ENCODE data around the gene BLOC1S1. TPM values are rescaled to one million over a fixed set of nuclear protein-coding genes. Genes with fewer than 3 reads are reported as not detected.
A peak's percentile ranks its signal among the peaks of the same experiment; 100 is the strongest.

The BLOC1S1 gene
- total RNA-seq, 4 donors from 2014 or later = 72.6 to 332 (median 248) TPM

DNA sequence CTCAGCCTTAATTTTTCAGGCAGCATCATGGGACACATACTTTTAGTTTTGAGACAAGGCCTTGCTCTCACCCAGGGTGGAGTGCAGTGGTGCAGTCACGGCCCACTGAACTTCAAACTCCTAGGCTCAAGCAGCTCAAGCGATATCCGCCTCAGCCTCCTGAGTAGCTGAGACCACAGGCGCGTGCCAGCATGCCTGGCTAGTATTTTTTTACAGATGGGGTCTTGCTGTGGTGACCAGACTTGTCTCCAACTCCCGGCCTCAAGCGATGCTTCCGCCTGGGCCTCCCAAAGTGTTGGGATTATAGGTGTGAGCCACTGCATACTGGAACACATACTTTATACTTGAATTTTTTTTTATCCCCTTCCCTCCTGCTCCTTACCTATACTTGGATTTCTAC is 7.1 kb downstream of the BLOC1S1 start:
- no peak overlapping the region for H3K4me3 ChIP-seq
- H3K4me1 ChIP-seq = peaks cover 10 to 86% (median 18%) of the 10 kb centered on the region in 4 donors
- H3K27ac ChIP-seq = no peak overlapping the region
- TF ChIP-seq POLR2A (IDR thresholded peaks at IDR 0.05) = no peak
- TF ChIP-seq, protein P1, sequence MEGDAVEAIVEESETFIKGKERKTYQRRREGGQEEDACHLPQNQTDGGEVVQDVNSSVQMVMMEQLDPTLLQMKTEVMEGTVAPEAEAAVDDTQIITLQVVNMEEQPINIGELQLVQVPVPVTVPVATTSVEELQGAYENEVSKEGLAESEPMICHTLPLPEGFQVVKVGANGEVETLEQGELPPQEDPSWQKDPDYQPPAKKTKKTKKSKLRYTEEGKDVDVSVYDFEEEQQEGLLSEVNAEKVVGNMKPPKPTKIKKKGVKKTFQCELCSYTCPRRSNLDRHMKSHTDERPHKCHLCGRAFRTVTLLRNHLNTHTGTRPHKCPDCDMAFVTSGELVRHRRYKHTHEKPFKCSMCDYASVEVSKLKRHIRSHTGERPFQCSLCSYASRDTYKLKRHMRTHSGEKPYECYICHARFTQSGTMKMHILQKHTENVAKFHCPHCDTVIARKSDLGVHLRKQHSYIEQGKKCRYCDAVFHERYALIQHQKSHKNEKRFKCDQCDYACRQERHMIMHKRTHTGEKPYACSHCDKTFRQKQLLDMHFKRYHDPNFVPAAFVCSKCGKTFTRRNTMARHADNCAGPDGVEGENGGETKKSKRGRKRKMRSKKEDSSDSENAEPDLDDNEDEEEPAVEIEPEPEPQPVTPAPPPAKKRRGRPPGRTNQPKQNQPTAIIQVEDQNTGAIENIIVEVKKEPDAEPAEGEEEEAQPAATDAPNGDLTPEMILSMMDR (IDR thresholded peaks at IDR 0.05) = no peak
- no peak for DNase-seq
- no peaks in the 10 kb centered on the region for H3K9me3 ChIP-seq
- H3K36me3 ChIP-seq = peaks cover 0 to 38% (median 0%) of the 10 kb centered on the region in 3 donors
- H3K27me3 ChIP-seq = no peaks in the 10 kb centered on the region

DNA sequence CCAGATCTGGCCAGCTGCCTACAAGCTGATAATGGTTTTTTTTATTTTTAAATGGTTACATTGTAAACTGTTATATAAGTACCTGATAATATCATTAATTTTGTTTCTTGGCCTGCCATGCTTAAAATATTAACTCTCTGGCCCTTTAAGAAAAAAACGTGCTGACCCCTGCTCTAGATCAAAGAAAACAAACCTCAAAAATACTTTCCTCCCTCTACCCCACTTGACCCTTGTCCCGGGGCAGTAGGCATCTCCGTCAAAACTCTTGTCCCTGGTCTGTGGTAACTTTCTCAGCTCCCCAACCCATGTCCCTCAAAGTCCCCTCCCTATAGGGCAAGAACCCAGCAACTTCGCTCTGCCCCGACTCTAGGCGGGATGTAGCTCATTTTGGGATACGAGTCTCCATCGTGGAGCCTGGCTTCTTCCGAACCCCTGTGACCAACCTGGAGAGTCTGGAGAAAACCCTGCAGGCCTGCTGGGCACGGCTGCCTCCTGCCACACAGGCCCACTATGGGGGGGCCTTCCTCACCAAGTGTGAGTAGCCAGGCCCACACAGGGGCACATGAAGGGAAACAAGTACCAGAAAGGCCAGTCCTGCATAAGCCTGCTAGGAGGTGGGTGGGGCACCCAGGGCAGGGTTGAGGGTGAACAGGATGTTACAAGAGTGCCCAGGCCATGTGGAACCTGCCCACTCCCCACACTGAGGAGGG is 7.8 kb downstream of the BLOC1S1 start:
- Histone ChIP-seq H3K36me3 (peaks cover 0 to 38% (median 0%) of the 10 kb centered on the region in 3 donors), H3K4me3 (no peak overlapping the region), H3K4me1 (peaks cover 10 to 79% (median 18%) of the 10 kb centered on the region in 4 donors), H3K27ac (peak overlapping the region in 1 of 4 donors; percentile 48), H3K27me3 (no peaks in the 10 kb centered on the region), H3K9me3 (no peaks in the 10 kb centered on the region)
- TF ChIP-seq, protein P1 (IDR thresholded peaks at IDR 0.05) = no peak
- no peak for TF ChIP-seq POLR2A (IDR thresholded peaks at IDR 0.05)
- DNase-seq = no peak

DNA sequence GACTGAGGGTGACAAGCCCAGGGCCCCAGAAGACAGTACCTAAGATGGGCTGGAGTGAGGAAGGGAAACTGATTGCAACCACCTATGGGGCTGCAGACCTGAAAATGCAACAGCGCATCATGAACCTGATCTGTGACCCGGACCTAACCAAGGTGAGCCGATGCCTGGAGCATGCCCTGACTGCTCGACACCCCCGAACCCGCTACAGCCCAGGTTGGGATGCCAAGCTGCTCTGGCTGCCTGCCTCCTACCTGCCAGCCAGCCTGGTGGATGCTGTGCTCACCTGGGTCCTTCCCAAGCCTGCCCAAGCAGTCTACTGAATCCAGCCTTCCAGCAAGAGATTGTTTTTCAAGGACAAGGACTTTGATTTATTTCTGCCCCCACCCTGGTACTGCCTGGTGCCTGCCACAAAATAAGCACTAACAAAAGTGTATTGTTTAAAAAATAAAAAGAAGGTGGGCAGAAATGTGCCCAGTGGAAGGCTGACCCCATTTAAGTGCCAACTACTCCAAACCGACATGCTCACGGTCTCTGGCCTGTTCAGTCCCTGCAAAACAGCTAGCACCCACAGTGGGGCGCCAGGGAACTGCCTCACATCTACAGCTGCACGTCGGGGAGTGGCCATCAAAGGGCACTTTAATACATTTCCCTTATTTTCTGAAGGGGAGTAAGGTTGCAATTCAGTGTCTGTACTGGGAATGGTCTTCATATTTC is 8.5 kb downstream of the BLOC1S1 start:
- peaks cover 0 to 38% (median 0%) of the 10 kb centered on the region in 3 donors for H3K36me3 ChIP-seq
- no peak overlapping the region for H3K4me3 ChIP-seq
- H3K9me3 ChIP-seq = no peaks in the 10 kb centered on the region
- H3K4me1 ChIP-seq = peaks cover 9 to 71% (median 18%) of the 10 kb centered on the region in 4 donors
- peak; percentile 80 to 91 (median 85) for DNase-seq
- TF ChIP-seq, protein P1 (IDR thresholded peaks at IDR 0.05) = peak; percentile 37 to 81 (median 68)
- no peak for TF ChIP-seq POLR2A (IDR thresholded peaks at IDR 0.05)
- H3K27ac ChIP-seq = peak overlapping the region in 3 of 4 donors; percentile 7 to 48 (median 13)
- H3K27me3 ChIP-seq = no peaks in the 10 kb centered on the region

DNA sequence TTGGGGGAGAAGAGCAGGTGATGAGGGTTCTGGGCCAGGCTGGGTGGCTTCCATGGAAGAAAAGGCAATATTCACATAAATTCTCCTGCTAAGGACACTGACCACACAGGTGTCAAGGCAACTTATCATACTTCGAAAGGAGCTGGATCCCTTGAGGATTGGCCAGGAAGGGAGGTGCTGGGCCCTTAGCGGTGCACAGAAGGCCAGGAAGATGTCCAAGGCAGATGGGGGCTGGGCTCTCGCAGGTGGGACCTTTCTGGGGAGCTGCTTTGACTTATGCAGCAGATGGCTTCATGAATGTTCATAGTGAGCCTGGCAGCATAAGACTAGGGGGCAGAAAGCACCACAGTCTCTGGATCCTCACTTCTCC is 9.1 kb downstream of the BLOC1S1 start:
- Histone ChIP-seq H3K27ac (peak overlapping the region in 3 of 4 donors; percentile 7 to 48 (median 13)), H3K9me3 (no peaks in the 10 kb centered on the region), H3K36me3 (peaks cover 0 to 38% (median 0%) of the 10 kb centered on the region in 3 donors), H3K27me3 (no peaks in the 10 kb centered on the region), H3K4me1 (peaks cover 4 to 66% (median 16%) of the 10 kb centered on the region in 4 donors), H3K4me3 (no peak overlapping the region)
- no peak for TF ChIP-seq POLR2A (IDR thresholded peaks at IDR 0.05)
- TF ChIP-seq, protein P1 (IDR thresholded peaks at IDR 0.05) = peak in 1 of 6 experiments; percentile 1
- DNase-seq = no peak

DNA sequence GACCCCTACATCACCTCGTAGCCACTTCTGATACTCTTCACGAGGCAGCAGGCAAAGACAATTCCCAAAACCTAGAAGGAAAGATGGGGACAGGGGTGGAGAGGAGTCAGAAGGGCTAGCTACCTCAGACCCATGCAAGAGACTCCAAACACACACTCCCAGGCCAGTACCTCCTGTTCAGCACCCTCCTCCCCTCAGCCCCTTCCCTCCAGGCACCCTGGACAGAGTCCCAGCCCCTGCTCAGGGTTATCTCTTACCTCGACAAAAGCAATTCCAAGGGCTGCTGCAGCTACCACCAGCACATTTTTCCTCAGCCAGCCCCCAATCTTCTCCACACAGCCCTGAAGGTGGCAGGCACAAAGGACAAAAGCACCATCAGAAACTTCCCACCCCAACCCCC is 9.7 kb downstream of the BLOC1S1 start:
- Histone ChIP-seq H3K36me3 (peaks cover 0 to 38% (median 0%) of the 10 kb centered on the region in 3 donors), H3K4me1 (peaks cover 3 to 67% (median 20%) of the 10 kb centered on the region in 4 donors), H3K9me3 (no peaks in the 10 kb centered on the region), H3K4me3 (no peak overlapping the region), H3K27ac (no peak overlapping the region), H3K27me3 (no peaks in the 10 kb centered on the region)
- no peak for TF ChIP-seq POLR2A (IDR thresholded peaks at IDR 0.05)
- TF ChIP-seq, protein P1 (IDR thresholded peaks at IDR 0.05) = no peak
- no peak for DNase-seq
